Measurements from ENCODE around the gene RNF135.
"Not testable (repeated sequence)": the region's sequence is repeated elsewhere in the genome, so short reads cannot be mapped to it uniquely, and the experiment has no call there.

RNF135 gene

GRCh38 chr17:30970831-30971567, at the start of gene RNF135:
Gene RNF135 (plus strand): TSS chr17:30971039. CDS start chr17:30971074, 35 bp downstream.
- peak; percentile 73 for DNase-seq

GRCh38 chr17:30921544-30922196, 49.2 kb upstream of the RNF135 start, which contains the start of gene ADAP2:
Gene ADAP2 (plus strand): TSS chr17:30921945. CDS start chr17:30922015, 70 bp downstream.
- no peak for DNase-seq

GRCh38 chr17:30922235-30923030, 48.4 kb upstream of the RNF135 start:
- no peak for DNase-seq

- no peak for DNase-seq
These were observed 46.5 kb upstream of the RNF135 start for GRCh38 chr17:30924341-30924740.

- DNase-seq: no peak
These were observed 44.3 kb upstream of the RNF135 start for GRCh38 chr17:30926516-30926915.

GRCh38 chr17:30927756-30928155, 43.1 kb upstream of the RNF135 start:
- DNase-seq: no peak

- no peak for DNase-seq
These were observed 42.3 kb upstream of the RNF135 start for GRCh38 chr17:30928584-30928983.

- no peak for DNase-seq
These were observed 41.7 kb upstream of the RNF135 start for GRCh38 chr17:30929081-30929633.

- DNase-seq: not testable (repeated sequence)
These were observed 41.0 kb upstream of the RNF135 start for GRCh38 chr17:30929861-30930260.

- no peak for DNase-seq
These were observed 40.3 kb upstream of the RNF135 start for GRCh38 chr17:30930495-30930894.

GRCh38 chr17:30931582-30931981, 39.3 kb upstream of the RNF135 start:
- not testable (repeated sequence) for DNase-seq

GRCh38 chr17:30933966-30934365, 36.9 kb upstream of the RNF135 start:
- DNase-seq: no peak

- DNase-seq: peak; percentile 36
These were observed 31.7 kb upstream of the RNF135 start for GRCh38 chr17:30939051-30939689.

- DNase-seq: no peak
These were observed 28.3 kb upstream of the RNF135 start for GRCh38 chr17:30942308-30943079.

- no peak for DNase-seq
These were observed 23.0 kb upstream of the RNF135 start for GRCh38 chr17:30947796-30948195.

- DNase-seq: no peak
These were observed 20.6 kb upstream of the RNF135 start for GRCh38 chr17:30950189-30950588.

- DNase-seq: no peak
These were observed 20.0 kb upstream of the RNF135 start for GRCh38 chr17:30950669-30951399.

GRCh38 chr17:30952638-30953393, 18.0 kb upstream of the RNF135 start:
- DNase-seq: no peak

GRCh38 chr17:30954046-30954830, 16.6 kb upstream of the RNF135 start:
- no peak for DNase-seq

Measured in activated CD4-positive, CD25-positive, alpha-beta regulatory T cell treated with anti-CD3 and anti-CD28 coated beads, Interleukin-2, amount 50 U/mL, for 72 hours (primary cell).